HG02623 (cell line): Measurements from ENCODE around the gene METTL1.
"Not testable (repeated sequence)": the region's sequence is repeated elsewhere in the genome, so short reads cannot be mapped to it uniquely, and the experiment has no call there.

Experiments
- ATAC-seq: cut with Tn5 transposase; IDR thresholded peaks from one replicate; pipeline ENCODE4 v1.9.1; 2021; ENCODE audit warnings: moderate library complexity; ENCODE audit not compliant: unreplicated experiment

The METTL1 gene

GRCh38 chr12:57771873-57772428 lies at the start of gene METTL1:
METTL1 (minus strand) TSS chr12:57772105; CDS start chr12:57772083, 22 bp downstream.
- peak; percentile 71 for ATAC-seq

GRCh38 chr12:57821015-57821414 lies 49.1 kb upstream of the METTL1 start:
- not testable (repeated sequence) for ATAC-seq

- ATAC-seq, result not testable (repeated sequence)
Measured at GRCh38 chr12:57820119-57820518, 48.2 kb upstream of the METTL1 start.

- not testable (repeated sequence) for ATAC-seq
Measured at GRCh38 chr12:57817990-57818331, 46.1 kb upstream of the METTL1 start.

GRCh38 chr12:57817261-57817989 lies 45.5 kb upstream of the METTL1 start:
- ATAC-seq, result no peak

GRCh38 chr12:57816855-57817151 lies 44.9 kb upstream of the METTL1 start:
- no peak for ATAC-seq

- no peak for ATAC-seq
Measured at GRCh38 chr12:57816001-57816854, 44.3 kb upstream of the METTL1 start.

GRCh38 chr12:57815177-57816000 lies 43.5 kb upstream of the METTL1 start:
- ATAC-seq, result no peak

GRCh38 chr12:57813971-57814772 lies 42.3 kb upstream of the METTL1 start:
- ATAC-seq, result no peak

- ATAC-seq, result no peak
Measured at GRCh38 chr12:57813111-57813970, 41.4 kb upstream of the METTL1 start.

DNA sequence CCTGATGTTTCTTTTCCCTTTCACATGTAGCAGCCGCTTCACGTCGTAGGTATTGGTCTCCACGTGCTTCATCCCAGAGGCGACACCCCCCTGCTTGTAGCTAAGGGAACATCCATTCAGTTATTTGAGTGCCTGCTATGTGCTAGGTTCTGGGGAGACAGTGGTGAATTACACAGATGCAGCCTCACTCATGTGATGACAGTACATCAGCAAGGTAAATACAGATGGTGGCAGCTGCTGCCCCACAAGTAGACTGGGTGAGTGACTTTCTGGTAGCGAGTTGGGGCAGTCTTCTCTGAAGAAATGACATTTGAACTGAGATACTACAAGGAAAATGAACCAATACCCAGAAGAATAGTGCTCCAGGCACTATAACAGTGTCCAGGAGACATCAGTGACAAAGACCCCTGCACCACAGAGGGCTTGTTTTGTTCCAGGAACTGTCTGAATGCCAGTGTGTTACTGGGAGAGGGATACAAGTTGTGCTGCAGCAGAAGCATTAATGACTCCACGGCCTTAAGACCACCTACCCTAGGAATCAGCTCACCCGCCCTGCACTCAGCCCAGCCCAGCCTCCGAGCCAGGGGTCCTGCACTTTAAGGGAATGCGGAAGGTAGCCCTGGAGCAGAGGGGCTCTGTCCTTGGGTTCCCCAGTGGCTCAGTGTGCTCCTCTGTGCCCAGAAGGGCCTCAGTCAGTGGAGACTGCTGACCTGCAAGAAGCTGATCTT lies 39.3 kb upstream of the METTL1 start:
- ATAC-seq, result no peak

DNA sequence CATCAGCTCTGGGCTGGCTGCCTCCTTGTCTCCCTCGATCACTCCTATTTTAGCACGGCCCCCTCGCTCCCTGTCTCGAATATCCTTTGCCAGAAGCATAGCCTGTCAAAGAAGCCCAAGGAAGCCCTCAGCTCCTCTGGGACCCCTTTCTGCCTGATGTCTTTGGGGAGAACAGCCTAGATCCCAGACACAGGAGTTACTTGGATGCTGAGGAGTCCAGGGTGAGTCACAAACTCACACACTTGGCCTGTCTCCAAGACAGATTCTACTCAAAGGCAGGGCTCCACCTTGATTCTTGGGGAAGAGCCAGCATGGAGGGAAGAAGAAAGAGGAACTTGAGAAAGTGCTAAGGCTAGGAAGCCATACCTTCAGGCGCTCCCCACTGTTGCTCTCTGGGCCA lies 38.5 kb upstream of the METTL1 start:
- ATAC-seq, result no peak

- no peak for ATAC-seq
Measured at GRCh38 chr12:57809425-57809824, 37.5 kb upstream of the METTL1 start.

DNA sequence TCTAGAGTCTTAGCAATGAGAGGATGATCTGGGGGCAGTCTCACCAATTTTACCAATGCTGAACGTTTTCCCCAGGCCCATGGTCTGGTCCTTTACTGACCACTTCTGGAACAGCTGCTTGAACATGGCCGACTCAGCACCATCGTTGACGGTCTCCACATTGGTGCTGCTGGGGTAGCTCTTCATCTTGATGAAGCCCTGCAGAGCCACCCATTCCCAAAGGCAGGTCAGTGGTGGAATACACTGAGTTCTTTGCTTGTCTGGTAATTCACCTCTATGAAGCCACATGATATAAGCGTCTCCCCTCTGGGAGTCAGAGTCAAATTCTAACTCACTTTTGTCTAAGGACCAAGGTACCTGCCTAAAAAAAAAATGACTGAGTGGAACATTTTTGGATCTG lies 36.4 kb upstream of the METTL1 start:
- no peak for ATAC-seq

- no peak for ATAC-seq
Measured at GRCh38 chr12:57807285-57807684, 35.4 kb upstream of the METTL1 start.

GRCh38 chr12:57806677-57807076 lies 34.8 kb upstream of the METTL1 start:
- ATAC-seq, result no peak

DNA sequence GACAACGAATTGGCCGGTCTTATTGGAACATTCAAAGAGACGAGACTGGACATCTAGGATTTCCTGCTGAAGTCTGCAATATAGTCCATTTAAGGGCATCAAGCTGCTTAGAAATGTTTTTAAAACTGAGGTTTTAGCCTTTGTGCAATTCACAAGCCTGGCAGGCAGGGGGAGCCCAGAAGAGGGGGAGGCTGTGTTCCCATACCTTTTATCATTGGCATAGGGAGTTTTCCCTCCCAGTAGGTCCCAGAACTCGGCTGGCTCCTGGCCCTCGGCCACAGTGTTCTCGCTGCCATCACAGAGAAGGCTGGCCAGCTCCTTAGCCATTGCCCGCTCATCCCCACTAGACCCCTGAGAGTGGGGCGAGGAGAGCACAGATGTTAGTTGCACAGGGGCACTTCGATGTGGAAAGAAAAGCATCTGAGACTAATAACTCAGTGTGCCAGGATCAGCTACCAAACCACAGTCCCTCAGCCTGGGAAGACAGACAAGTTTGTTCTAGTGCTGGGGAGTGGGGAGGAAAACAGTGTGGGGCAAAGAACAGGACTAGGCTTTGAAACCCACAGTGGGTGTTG lies 31.5 kb upstream of the METTL1 start:
- ATAC-seq, result no peak

DNA sequence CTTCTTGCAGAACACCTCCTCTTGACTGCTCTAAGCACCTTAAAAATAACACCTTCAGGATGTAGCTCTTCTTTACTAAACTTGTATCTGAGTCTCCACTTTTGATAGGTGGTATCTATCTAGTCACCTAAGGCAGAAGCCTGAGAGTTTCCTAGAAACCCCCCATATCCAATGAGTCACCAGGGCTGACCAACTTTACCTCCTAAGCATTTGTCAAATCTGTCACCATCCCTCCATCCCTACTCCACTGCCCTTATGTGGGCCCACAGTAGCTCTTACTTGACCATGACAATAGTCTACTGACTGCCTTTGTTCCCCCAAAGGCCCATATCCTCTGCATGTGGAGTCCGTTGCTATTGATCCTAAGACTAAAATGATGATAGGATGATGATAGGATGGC lies 30.7 kb upstream of the METTL1 start:
- no peak for ATAC-seq

DNA sequence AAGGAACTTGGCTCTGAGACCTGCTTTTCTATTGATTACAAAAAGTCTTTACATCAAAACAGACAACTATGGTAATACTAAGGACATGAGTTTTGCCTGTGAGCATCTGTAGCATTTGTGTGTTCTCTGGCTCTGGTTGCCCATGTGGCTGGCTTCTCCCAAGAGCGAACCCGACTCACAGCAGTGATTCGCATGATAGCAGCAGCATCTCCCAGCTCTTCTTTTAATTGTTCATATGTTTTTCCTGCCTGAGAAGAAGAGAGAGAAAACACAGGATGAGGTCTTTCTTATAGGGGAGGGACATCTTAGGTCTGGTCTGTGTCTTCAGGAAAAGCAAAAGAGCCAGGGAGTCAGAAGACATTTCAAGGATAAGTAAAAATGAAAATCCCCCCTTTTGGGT lies 29.1 kb upstream of the METTL1 start:
- ATAC-seq, result no peak
